ENCODE measurements around the gene SENP5. TPM values are rescaled to one million over a fixed set of nuclear protein-coding genes. Genes with fewer than 3 reads are reported as not detected.

Gene SENP5
- total RNA-seq, 1 experiment from 2014 or later: 27.6 TPM

DNA sequence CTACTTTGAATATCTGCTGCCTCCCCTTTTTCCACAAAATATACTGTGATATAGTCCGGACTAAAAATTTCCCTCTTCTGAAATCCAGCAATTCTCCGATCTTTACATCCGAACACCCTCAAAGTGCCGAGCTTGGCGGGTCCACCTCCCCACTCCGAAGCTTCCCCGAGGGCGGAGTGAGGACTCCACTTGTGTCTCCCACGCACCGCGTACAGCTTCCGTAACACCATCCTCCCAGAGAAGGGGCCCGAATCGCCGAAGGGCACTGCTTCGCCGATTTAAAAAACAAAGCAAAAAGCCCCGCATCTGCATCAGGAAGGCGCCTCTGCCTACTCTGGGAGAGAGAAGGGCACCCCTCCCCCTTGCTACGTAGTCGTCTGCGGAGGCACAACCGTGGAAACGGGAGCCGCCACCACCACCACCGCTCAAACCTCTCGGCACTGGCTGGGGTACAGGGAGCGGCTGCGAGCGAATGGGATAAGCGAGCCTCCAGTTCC, 74.1 kb downstream of the SENP5 start:
- DNase-seq (ENCODE audit: low read depth, low spot score): no peak
- Histone ChIP-seq H3K9ac (ENCODE audit: low read length) (peak overlapping the region; percentile 88), H3K4me2 (ENCODE audit: low read length) (peak overlapping the region; percentile 93), H3K79me2 (ENCODE audit: insufficient read depth, low read length) (peaks cover 76% of the 10 kb centered on the region), H3K36me3 (ENCODE audit: control insufficient read depth in 1 of 2, insufficient read depth in 2 of 2, low read length in 2 of 2) (peaks cover 24 to 34% of the 10 kb centered on the region in 2 experiments; a peak in 3 of 4 replicates), H3K4me3 (replicated peaks in 1 of 2; ENCODE audit: low read depth in 1 of 2, low read length in 2 of 2) (peak overlapping the region; percentile 72 to 89), H3K27ac (ENCODE audit: low read depth, low read length) (peak overlapping the region; percentile 93), H2AFZ (ENCODE audit: low read depth, low read length, poor library complexity, severe bottlenecking) (no peak overlapping the region), H3K4me1 (ENCODE audit: control insufficient read depth in 1 of 2, insufficient read depth in 2 of 2, low read length in 2 of 2) (peaks cover 5 to 15% of the 10 kb centered on the region in 2 experiments; a peak in 2 of 4 replicates), H3K9me2 (ENCODE audit: insufficient read depth) (no peaks in the 10 kb centered on the region), H4K20me1 (ENCODE audit: insufficient read depth) (peaks cover 6% of the 10 kb centered on the region; the same call in 1 of the 2 replicates), H3K9me3 (ENCODE audit: control insufficient read depth in 1 of 2, insufficient read depth in 1 of 2, low read depth in 1 of 2, low read length in 2 of 2) (no peaks in the 10 kb centered on the region), H3K27me3 (ENCODE audit: insufficient read depth, low read length) (no peaks in the 10 kb centered on the region)
- ChIA-PET POLR2A (interaction anchor here (0.9 to 1.7 kb wide), 5 partner anchors 9 to 413 kb away, joined by 3 to 4 read pairs (median 3); partner anchors contain the start of gene SENP5), CTCF (interaction anchor here (1.1 to 1.3 kb wide), 4 partner anchors 74 to 413 kb away, joined by 3 to 7 read pairs (median 4); partner anchors contain the start of gene SENP5), RAD21 (ENCODE audit: low non-redundant PET in 1 of 2, low total read pairs in 2 of 2, uncharacterized antibody in 2 of 2, unreplicated experiment in 2 of 2) (interaction anchor here (0.6 to 1.6 kb wide), 4 partner anchors 9 to 374 kb away, joined by 3 to 4 read pairs (median 3); partner anchors contain the start of genes FBXO45 (in 1 of the 2) and WDR53 (in 1 of the 2))
- intact Hi-C loops (cut with micrococcal nuclease): no loop called here
- peak; percentile 59 for ATAC-seq
- TSS peak; percentile 71 for BruUV-seq (replicated peaks)
- TF ChIP-seq, protein P1, sequence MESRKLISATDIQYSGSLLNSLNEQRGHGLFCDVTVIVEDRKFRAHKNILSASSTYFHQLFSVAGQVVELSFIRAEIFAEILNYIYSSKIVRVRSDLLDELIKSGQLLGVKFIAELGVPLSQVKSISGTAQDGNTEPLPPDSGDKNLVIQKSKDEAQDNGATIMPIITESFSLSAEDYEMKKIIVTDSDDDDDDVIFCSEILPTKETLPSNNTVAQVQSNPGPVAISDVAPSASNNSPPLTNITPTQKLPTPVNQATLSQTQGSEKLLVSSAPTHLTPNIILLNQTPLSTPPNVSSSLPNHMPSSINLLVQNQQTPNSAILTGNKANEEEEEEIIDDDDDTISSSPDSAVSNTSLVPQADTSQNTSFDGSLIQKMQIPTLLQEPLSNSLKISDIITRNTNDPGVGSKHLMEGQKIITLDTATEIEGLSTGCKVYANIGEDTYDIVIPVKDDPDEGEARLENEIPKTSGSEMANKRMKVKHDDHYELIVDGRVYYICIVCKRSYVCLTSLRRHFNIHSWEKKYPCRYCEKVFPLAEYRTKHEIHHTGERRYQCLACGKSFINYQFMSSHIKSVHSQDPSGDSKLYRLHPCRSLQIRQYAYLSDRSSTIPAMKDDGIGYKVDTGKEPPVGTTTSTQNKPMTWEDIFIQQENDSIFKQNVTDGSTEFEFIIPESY (IDR thresholded peaks at IDR 0.05; ENCODE audit: extremely low read depth, insufficient replicate concordance, low read length): no peak
- TF ChIP-seq CEBPB (IDR thresholded peaks at IDR 0.05; ENCODE audit: low read depth) (no peak), JUND (IDR thresholded peaks at IDR 0.05) (no peak), TCF7L2 (IDR thresholded peaks at IDR 0.05; ENCODE audit: borderline replicate concordance, extremely low read depth, insufficient read depth, insufficient read length) (no peak)

Data from HCT116 (cell line).